ENCODE measurements around the gene SDR9C7. TPM values are rescaled to one million over a fixed set of nuclear protein-coding genes. Genes with fewer than 3 reads are reported as not detected.
"Not testable (repeated sequence)": the region's sequence is repeated elsewhere in the genome, so short reads cannot be mapped to it uniquely, and the experiment has no call there.

The SDR9C7 gene
- total RNA-seq, 1 experiment from 2014 or later: not detected

DNA sequence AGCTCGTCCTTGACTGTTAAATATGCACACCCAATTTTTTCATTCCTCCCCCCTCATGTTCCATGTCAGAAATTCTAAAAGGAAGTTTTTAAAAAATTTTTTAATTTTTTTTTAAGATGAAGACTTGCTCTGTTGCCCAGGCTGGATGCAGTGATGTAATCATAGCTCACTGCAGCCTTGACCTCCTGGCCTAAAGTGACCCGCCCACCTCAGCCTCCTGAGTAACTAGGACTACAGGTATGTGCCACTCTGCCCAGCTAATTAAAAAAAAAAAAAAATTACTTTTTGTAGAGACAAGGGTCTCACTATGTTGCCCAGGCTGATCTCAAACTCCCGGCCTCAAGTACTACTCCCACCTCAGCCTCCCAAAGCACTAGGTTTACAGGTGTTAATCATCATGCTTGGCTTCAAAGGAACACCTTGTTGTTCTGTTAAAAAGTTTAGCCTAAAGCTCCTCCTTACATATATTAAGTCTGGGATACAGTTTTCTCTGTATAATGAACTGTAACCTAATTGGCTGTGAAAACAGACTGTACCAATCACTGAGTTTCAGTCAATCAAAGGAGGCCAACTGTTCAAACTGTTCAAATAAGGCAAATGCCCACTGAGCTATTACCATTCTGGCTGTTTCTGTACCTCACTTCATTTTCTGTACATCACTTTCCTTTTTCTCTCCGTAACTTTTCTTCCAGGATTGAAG lies 17.8 kb downstream of the SDR9C7 start:
- DNase-seq (ENCODE audit: low spot score): no peak

DNA sequence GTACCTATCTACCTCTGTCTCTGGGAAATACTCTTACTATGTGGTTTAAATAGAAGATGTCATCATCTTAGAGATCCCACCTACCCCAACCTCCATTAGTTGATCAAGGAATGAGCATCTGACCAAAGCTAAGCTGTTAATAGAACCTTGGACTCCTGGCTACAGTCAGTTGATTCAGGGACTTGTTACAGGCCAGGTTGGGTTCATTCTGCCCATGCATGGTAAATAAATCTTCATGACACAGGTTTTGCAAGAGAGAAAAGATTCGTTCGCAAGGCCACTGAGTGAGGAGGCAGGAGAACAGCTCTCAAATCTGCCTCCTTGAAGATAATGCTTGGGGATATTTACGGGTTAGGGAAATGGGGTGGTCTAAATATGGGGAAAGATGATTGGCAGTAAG lies 19.5 kb downstream of the SDR9C7 start:
- no peak for DNase-seq (ENCODE audit: low spot score)

DNA sequence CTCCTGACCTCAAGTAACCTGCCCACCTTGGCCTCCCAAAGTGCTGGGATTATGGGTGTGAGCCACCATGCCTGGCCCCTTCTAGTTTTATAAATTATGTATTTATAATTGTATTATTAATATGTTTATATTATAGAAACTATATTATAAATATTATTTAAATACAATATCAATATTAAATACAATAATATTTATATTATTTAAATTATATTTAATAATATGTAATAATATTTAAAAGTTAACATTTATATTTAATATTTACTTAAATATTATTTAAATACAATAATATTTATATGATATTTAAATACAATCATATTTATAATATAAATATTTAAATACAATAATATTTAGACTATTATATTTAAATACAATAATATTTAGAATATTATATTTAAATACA lies 20.0 kb downstream of the SDR9C7 start:
- DNase-seq (ENCODE audit: low spot score): no peak

DNA sequence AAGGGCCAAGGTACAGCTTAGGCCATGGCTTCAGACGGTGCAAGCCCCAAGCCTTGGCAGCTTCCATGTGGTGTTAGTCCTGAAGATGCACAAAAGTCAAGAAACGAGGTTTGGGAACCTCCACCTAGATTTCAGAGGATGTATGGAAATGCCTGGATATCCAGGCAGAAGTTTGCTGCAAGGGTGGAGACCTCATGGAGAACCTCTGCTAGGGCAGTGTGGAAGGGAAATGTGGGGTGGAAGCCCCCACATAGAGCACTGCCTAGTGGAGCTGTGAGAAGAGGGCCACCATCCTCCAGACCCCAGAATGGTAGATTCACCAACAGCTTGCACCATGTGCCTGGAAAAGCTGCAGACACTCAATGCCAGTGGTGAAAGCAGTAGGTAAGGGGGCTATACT lies 24.8 kb downstream of the SDR9C7 start:
- not testable (repeated sequence) for DNase-seq (ENCODE audit: low spot score)

DNA sequence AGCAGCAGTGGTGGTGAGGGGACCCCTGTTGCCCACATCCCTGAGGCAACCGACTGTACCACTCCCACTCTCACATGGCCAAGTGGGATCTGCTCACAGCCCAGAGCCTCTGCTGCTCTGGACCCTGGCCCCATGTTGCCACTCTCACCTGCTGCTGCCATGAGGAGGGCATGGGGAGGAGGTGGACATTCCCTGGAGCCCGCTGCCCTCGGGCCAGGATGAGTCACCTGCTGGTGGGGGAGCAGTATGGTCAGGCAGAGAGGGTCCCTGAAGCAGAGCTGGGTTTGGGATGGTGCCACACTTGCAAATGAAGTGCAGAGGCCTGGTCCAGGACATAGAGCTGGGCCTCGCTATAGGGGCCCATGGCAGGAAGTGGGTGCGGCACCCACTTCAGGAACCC lies 26.1 kb downstream of the SDR9C7 start:
- no peak for DNase-seq (ENCODE audit: low spot score)

DNA sequence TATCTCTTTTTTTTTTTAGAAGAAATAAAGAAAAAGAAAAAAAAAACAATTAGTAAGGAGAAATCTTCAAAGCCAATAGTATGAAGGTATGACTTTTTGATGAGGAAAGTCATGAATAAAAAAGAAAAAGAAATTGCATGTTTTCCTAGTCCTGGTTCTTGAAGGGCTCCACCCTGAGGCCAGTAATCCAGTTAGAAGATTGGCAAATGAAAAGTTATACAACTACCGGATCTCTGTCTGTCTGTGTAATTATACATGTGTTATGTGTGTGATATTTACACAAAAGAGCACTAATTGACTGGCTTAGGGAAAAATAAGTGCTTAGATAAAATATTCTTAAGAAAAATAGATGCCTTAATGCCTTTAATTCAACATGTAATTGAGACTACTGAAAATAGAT lies 28.4 kb downstream of the SDR9C7 start:
- no peak for DNase-seq (ENCODE audit: low spot score)

GRCh38 chr12:56903374-56903773 lies 30.8 kb downstream of the SDR9C7 start:
- no peak for DNase-seq (ENCODE audit: low spot score)

DNA sequence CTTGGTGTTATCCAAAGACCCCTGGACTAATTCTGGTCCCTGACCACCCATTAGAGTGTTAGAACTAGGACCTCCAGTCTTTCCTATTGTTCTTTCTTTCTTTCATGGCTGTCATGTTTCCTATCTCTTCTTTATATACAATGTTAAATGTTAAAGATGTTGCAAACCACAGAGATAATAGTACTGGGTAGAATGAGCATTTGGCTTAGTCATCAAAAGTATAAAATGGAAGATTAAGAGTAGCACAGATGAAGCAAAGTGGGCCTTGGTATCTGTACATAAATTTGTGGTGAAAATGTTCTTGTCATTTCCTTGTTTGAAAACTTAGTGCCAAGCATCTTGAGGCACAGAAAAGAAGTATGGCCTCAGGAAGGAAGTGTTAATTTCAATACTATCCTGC lies 32.9 kb downstream of the SDR9C7 start:
- not testable (repeated sequence) for DNase-seq (ENCODE audit: low spot score)

DNA sequence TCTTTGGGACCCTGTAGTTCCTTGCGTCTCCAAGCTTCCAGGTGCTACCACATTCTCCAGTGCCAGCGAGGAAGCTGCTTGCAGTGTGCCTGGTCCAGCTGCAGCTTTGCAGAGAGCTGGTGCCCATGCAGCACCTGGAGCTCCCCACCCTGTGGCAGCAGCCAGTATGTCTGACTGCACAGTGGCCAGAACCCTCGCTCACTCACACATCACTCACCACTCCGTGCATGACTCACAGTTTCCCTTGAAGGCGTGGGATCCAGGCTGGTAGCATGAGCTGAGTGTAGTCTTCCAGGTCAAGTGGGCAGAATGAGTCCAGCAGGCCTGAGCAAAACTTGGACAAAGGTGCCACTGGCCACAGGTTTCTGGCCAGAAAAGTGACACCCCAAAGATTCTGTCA lies 33.6 kb downstream of the SDR9C7 start:
- no peak for DNase-seq (ENCODE audit: low spot score)

- no peak for DNase-seq (ENCODE audit: low spot score)
These were observed 35.3 kb downstream of the SDR9C7 start for GRCh38 chr12:56898938-56899337.

GRCh38 chr12:56897844-56898361 lies 36.3 kb downstream of the SDR9C7 start:
- DNase-seq (ENCODE audit: low spot score): no peak

DNA sequence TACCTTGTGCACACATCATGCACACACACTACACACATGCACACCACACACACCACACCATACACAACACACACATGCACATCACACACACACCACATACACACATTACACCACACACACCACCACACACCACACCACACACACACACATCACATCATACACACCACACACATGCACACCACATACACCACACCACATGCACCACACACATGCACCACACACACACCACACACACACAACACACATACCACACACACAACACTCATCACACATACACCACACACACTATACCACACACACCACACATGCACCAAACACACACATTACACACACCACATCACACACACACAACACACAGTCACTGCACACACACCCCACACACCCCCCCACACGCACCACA lies 38.1 kb downstream of the SDR9C7 start:
- DNase-seq (ENCODE audit: low spot score): no peak

- DNase-seq (ENCODE audit: low spot score): no peak
These were observed 39.4 kb downstream of the SDR9C7 start for GRCh38 chr12:56894698-56895368.

GRCh38 chr12:56891885-56892284 lies 42.3 kb downstream of the SDR9C7 start:
- not testable (repeated sequence) for DNase-seq (ENCODE audit: low spot score)

DNA sequence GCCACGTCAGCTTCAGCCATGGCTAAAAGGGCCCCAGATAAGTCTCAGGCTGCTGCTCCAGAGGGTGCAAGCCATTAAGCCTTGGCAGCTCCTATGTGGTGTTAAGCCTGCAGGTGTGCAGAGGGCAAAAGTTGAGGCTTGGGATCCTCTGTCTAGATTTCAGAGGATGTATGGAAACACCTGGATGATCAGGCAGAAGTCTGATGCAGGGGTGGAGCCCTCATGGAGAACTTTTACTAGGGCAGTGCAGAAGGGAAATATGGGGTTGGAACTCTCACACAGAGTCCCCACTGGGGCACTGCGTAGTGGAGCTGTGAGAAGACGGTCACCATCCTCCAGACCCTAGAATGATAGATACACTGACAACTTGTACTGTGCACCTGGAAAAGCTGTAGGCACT lies 47.9 kb downstream of the SDR9C7 start:
- no peak for DNase-seq (ENCODE audit: low spot score)

DNA sequence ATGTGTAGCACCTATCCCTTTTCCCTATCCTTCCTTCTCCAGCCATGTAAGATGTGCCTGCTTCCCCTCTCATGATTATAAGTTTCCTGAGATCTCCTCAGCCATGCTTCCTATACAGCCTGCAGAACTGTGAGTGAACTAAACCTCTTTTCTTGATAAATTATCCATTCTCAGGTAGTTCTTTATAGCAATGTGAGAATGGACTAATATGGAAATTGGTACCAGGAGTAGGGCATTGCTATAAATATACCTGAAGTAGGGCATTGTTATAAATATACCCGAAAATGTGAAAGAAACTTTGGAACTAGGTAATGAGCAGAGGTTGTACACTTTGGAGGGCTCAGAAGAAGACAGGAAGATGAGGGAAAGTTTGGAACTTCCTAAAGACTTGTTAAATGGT lies 48.9 kb downstream of the SDR9C7 start:
- DNase-seq (ENCODE audit: low spot score): no peak

DNA sequence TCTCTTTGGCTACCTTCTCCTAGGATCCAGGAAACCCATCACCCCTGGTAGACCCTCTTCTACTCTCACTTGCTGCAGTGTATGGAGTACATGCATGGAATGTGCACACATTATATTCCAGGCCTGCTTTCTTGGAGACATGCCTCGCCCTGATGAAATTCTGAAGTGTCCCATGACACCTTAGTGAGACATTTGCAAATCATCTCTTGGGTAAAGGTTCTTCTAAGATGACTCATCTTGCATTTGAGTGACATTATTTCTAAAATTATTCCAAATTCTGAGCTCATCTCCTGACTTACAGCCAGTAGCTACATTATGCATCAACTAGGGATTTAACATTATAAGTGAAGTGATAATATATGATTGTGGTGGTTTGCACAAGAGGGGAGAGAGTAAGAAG lies 49.8 kb downstream of the SDR9C7 start:
- no peak for DNase-seq (ENCODE audit: low spot score)

DNA sequence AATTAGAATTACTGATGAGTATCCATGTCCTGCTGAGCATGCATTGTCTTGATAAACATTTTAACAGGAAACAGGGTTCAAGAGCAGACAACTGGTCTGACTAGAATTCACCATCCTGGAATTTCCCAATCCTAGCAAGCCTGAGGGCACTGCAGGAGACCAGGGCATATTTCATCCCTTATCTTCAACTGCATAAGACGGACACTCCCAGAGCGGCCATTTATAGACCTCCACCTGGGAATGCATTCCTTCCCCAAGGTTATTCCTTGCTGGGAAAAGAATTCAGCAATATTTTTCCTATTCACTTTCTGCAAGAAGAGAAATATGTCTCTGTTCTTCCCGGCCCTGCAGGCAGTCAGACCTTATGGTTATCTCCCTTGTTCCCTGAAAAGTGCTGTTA lies 51.8 kb downstream of the SDR9C7 start:
- DNase-seq (ENCODE audit: low spot score): not testable (repeated sequence)

DNA sequence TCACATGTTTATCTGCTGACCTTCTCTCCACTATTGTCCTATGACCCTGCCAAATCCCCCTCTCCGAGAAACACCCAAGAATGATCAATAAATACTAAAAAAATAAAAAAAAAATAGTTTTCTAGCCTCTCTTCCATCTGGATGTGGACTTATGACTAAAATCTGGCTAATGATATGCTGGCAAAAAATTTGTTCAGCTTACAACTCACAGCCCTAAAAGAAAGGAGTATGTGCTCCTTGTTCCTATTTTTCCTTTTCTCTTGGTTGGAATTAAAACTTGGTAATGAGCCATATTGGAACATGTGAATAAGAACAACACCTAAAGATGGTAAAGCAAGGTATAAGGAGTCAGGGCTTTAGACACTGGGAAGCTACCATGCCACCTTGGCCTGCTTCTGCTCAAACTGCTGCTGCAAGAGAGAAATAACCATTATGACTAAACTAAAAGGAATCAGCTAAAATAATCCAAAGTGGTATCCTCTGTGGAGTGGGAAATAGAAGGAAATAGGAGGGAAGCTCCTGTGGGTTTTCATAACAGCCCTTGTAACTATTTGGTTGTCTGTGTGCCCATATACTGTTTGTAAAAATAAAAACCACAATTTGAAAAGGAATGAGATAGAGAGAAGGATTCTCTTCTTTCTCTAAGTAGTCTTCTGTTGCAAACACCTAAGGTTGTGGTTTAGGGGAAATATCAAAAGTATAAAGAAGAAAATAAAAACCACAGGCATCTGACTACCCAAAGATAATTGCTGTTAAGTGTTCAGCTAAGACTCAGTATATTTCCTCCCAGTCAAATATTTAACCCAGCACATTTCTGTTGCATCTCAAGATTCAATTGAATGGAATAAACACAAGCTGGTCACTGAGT lies 53.8 kb downstream of the SDR9C7 start:
- DNase-seq (ENCODE audit: low spot score): no peak

GRCh38 chr12:56879240-56880124 lies 54.7 kb downstream of the SDR9C7 start:
- not testable (repeated sequence) for DNase-seq (ENCODE audit: low spot score)

- DNase-seq (ENCODE audit: low spot score): no peak
These were observed 56.2 kb downstream of the SDR9C7 start for GRCh38 chr12:56878010-56878339.

Data from HT-29 (cell line).